ENCODE measurements around the gene KRT75.

Gene KRT75

DNA sequence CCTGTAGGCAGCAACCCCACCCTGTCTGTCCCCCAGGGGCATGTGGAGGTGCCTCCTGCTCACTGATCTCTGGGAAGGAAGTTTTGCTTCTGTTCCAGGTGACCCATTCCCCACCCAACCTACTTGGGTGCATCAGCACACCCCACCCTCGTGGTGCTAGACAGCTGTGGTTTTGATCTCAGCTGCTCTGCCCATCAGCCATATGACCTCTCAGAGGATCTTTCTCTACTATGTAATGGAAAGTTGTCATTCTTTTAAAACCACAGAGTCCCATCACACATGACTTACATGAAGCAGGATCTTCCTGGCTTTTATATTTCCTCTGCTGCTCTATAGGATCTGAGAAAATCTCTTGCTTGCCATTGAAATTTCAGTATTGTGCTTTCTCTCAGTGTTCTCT, 14.5 kb downstream of the KRT75 start:
- in situ Hi-C loops (cut with HindIII; ENCODE audit: low sequenced_read_pairs) = no loop called here
- no peak for DNase-seq (ENCODE audit: low read depth)
- TF ChIP-seq, protein P1, sequence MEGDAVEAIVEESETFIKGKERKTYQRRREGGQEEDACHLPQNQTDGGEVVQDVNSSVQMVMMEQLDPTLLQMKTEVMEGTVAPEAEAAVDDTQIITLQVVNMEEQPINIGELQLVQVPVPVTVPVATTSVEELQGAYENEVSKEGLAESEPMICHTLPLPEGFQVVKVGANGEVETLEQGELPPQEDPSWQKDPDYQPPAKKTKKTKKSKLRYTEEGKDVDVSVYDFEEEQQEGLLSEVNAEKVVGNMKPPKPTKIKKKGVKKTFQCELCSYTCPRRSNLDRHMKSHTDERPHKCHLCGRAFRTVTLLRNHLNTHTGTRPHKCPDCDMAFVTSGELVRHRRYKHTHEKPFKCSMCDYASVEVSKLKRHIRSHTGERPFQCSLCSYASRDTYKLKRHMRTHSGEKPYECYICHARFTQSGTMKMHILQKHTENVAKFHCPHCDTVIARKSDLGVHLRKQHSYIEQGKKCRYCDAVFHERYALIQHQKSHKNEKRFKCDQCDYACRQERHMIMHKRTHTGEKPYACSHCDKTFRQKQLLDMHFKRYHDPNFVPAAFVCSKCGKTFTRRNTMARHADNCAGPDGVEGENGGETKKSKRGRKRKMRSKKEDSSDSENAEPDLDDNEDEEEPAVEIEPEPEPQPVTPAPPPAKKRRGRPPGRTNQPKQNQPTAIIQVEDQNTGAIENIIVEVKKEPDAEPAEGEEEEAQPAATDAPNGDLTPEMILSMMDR (IDR thresholded peaks at IDR 0.05; ENCODE audit: low read depth, low read length, missing control alignments) = no peak
- H3K4me3 ChIP-seq (ENCODE audit: low read depth, low read length) = no peak overlapping the region

DNA sequence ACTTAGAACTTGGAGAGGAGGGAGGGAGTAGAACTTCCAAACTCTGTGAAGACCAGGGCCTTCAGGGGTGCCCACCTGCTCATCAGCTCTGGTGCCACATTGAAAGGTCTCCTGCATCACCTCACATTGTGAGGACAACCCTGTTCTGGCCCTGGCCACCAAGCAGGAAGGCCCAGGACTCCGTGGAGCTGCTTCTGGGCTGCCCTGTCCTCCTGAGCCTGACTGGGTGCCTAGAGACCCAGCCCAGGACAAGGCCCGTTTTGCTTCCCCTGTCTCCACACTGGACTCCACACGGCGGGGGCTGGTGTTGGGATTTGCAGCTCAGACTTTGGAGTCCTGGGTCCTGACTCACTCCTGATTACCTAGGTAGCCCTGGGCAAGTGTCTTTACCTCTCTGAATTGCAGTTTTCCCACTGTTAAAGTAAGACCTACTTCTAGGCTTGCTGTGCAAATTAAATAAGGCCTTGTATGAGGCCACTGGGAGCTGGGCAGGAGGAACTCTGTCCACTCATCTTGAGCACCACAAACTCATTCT, 15.5 kb downstream of the KRT75 start:
- H3K4me3 ChIP-seq (ENCODE audit: low read depth, low read length) = no peak overlapping the region
- TF ChIP-seq, protein P1 (IDR thresholded peaks at IDR 0.05; ENCODE audit: low read depth, low read length, missing control alignments) = no peak
- in situ Hi-C loops (cut with HindIII; ENCODE audit: low sequenced_read_pairs) = no loop called here
- no peak for DNase-seq (ENCODE audit: low read depth)

DNA sequence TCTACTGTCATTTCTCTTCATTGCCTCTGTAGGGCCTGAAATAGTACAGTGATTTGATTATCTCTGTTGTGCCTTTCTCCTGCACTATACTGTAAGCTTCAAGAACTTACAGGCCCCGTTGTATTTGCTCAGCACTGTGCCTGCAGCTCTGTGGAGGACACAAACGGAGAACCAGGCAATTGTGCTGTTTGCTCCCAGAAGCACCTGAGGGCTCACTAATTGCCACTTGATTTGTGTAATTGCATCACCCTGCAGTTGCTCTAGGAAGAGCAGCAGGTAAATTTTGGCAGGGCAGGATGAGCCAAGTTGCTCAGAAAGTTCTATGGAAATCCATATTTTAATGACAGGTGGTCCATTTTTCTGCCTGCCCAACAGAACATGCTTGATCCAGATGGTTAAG, 16.4 kb downstream of the KRT75 start:
- no peak for DNase-seq (ENCODE audit: low read depth)

DNA sequence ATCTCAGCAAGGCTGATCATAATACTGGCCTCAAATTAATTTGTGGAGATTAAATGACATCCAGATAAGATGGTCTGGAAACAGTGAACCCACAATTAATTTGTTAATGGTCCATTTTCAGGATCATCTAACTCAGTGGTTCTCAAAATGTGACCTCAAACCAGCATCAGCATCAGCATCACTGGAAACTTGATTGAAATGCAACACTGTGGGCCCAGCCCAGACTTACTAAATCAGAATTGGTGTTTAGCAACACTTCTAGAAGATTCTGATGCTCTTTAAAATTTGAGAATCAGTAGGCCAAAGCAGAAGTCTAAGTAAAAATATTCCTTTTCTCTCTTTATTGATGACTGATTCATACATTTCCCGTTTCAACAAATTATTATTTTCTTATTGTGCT, 17.4 kb downstream of the KRT75 start:
- in situ Hi-C loops (cut with HindIII; ENCODE audit: low sequenced_read_pairs) = no loop called here
- TF ChIP-seq, protein P1 (IDR thresholded peaks at IDR 0.05; ENCODE audit: low read depth, low read length, missing control alignments) = no peak
- no peak for DNase-seq (ENCODE audit: low read depth)
- H3K4me3 ChIP-seq (ENCODE audit: low read depth, low read length) = no peak overlapping the region

More for the DNA sequence above, 16.4 kb downstream of the KRT75 start:
- H3K4me3 ChIP-seq (ENCODE audit: low read depth, low read length) = no peak overlapping the region
- TF ChIP-seq, protein P1 (IDR thresholded peaks at IDR 0.05; ENCODE audit: low read depth, low read length, missing control alignments) = no peak
- in situ Hi-C loops (cut with HindIII; ENCODE audit: low sequenced_read_pairs) = no loop called here

DNA sequence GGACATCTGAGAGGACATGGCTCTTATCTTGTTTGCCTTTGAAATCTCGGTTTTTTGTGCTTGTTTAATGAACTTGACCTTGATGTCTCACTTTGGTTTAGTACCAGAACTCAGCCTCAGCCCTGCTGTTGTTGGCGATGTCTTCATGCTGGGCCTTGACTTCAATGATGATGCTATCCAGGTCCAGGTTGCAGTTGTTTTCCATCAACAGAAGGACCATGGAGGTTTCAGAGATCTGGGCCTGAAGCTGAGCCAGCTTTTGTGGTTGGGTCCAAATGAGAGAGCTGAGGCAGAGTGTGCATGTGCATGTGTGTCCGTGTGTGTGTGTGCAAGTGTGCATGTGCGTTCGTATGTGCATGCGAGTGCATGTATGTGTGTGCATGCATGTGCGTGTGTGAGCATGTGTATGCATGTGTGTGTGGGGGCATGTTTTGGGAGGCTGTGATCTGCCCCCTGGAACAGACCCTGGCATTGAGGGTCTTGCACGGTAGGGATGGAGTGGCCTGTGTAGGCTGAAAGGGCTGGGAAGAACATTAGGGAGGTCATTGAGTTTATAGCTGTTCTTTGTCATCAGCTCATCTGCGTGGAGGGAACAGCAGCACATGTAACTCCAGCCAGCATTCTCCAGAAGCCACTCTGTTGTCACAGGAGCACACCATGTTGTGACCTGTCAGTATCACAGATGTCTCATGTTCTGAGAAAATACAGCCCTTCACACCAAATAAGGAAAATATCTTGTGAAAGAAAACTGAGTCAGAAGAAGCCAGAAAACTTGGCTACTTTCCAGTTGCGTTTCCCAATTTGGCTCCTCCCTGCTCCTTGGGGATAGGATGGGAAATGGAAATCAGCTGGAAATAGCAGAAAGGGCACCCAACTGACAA, 18.1 kb downstream of the KRT75 start:
- no peak overlapping the region for H3K4me3 ChIP-seq (ENCODE audit: low read depth, low read length)
- no peak for DNase-seq (ENCODE audit: low read depth)
- TF ChIP-seq, protein P1 (IDR thresholded peaks at IDR 0.05; ENCODE audit: low read depth, low read length, missing control alignments) = no peak
- in situ Hi-C loops (cut with HindIII; ENCODE audit: low sequenced_read_pairs) = no loop called here

DNA sequence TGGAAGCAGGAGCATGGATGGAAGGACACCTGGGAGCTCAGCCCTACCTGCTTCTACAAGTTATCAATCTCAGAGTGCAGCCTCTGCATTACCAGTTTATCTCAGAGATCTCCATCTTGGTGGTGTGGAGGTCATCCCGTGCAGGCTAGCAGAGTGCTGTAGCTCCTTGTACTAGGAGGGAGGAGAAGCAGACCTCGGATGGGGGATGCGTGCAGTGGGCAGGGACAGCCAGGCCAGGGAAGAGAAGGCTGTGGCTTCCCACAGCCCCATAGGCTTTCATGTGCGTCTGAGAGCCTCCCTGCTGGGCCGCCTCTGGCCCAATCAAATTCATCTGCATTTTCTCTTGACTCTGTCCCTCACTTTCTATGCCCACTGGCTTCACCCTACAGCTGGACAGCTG, 19.2 kb downstream of the KRT75 start:
- TF ChIP-seq, protein P1 (IDR thresholded peaks at IDR 0.05; ENCODE audit: low read depth, low read length, missing control alignments) = no peak
- in situ Hi-C loops (cut with HindIII; ENCODE audit: low sequenced_read_pairs) = no loop called here
- no peak for DNase-seq (ENCODE audit: low read depth)
- no peak overlapping the region for H3K4me3 ChIP-seq (ENCODE audit: low read depth, low read length)
